ENCODE results near the gene TRMT112. TPM values are rescaled to one million over a fixed set of nuclear protein-coding genes. Genes with fewer than 3 reads are reported as not detected.
A peak's percentile ranks its signal among the peaks of the same experiment; 100 is the strongest.

TRMT112 gene
- total and polyA plus RNA-seq, 2 of the 8 experiments (the other 6 are each of a cell fraction or from before 2014, with no cell fraction given) = 300 to 650 TPM

DNA sequence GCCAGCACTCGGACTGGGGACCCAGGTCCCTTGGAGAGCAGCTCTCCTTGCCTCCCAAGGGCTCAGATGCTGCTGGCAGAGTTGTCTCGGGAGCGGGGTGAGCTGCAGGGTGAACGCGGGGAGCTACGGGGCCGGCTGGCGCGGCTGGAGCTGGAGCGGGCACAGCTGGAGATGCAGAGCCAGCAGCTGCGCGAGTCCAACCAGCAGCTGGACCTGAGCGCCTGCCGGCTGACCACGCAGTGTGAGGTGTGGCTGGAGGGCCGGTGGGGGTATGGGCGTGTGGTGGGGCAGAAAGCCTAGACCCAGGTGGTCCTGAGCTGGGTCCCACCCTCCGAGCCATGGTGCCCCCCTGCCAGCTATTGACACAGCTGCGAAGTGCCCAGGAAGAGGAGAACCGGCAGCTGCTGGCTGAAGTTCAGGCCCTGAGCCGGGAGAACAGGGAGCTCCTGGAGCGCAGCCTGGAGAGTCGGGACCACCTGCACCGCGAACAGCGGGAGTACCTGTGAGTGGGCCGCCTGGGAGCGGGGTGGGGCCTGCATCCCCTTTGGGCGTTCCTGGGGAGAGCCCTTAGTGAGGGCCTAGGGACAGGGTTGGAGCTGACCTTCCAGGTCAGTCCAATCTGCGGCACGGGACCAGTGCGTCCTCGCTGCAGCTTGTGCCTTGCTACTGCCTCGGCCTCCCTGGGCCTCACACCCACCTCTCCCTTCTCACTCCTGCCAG lies 35.8 kb upstream of the TRMT112 start:
- Histone ChIP-seq H3K36me3 (ENCODE audit: control insufficient read depth in 2 of 4, insufficient read depth in 4 of 4, low read length in 3 of 4) (no peaks in the 10 kb centered on the region), H3K9me3 (ENCODE audit: insufficient read depth in 2 of 2, low read depth in 1 of 2, low read length in 1 of 2) (no peaks in the 10 kb centered on the region), H3K27ac (ENCODE audit: low read depth, low read length) (no peak overlapping the region), H3K9ac (replicated peaks in 1 of 4; ENCODE audit: extremely low read depth in 1 of 4, low read depth in 3 of 4, low read length in 3 of 4) (no peak overlapping the region), H3K4me2 (ENCODE audit: insufficient read depth in 1 of 2, low read depth in 2 of 2, low read length in 2 of 2) (no peak overlapping the region), H3K4ac (replicated peaks; ENCODE audit: insufficient read length, low read depth, low read length) (no peak overlapping the region), H2BK20ac (ENCODE audit: low read length) (0 out of 2 replicates have a peak overlapping the region, but pooled peaks have one; percentile 32), H3K18ac (ENCODE audit: extremely low read depth, low read length) (no peak overlapping the region), H3K27me3 (replicated peaks in 1 of 4; ENCODE audit: control insufficient read depth in 3 of 4, extremely low read depth in 1 of 4, insufficient read depth in 3 of 4, low read length in 3 of 4) (no peaks in the 10 kb centered on the region), H3K23ac (ENCODE audit: insufficient read length) (no peak overlapping the region), H4K91ac (replicated peaks; ENCODE audit: insufficient read length, low read length) (no peak overlapping the region), H3K79me1 (ENCODE audit: low read depth, low read length) (no peaks in the 10 kb centered on the region), H4K5ac (ENCODE audit: insufficient read length, low read depth, low read length) (no peak overlapping the region), H4K8ac (ENCODE audit: extremely low read depth, insufficient read depth, low read length) (no peak overlapping the region), H2AFZ (ENCODE audit: low read length) (no peak overlapping the region), H2BK12ac (ENCODE audit: low read depth, low read length) (no peak overlapping the region; the same call in 1 of the 2 replicates), H3K23me2 (ENCODE audit: low read depth, low read length) (no peaks in the 10 kb centered on the region), H4K20me1 (replicated peaks in 1 of 2; ENCODE audit: control insufficient read depth in 1 of 2, insufficient read depth in 2 of 2, low read length in 2 of 2) (no peaks in the 10 kb centered on the region), H2BK120ac (replicated peaks; ENCODE audit: low read depth, low read length) (no peak overlapping the region), H2BK15ac (ENCODE audit: low read length) (0 out of 2 replicates have a peak overlapping the region, but pooled peaks have one; percentile 61), H3K4me1 (replicated peaks in 1 of 4; ENCODE audit: control insufficient read depth in 3 of 4, insufficient read depth in 4 of 4, low read length in 3 of 4) (peaks cover 0 to 25% (median 17%) of the 10 kb centered on the region in 4 experiments; a peak in 6 of 7 replicates), H2AK5ac (ENCODE audit: low read depth, low read length) (0 out of 2 replicates have a peak overlapping the region, but pooled peaks have one; percentile 48), H3K14ac (ENCODE audit: insufficient read length) (no peak overlapping the region), H3K4me3 (ENCODE audit: extremely low read depth in 1 of 4, insufficient read depth in 2 of 4, low read depth in 3 of 4, low read length in 4 of 4) (no peak overlapping the region), H3K56ac (replicated peaks; ENCODE audit: insufficient read length, low read depth, low read length) (no peak overlapping the region), H3K79me2 (ENCODE audit: control insufficient read depth in 1 of 2, insufficient read depth in 2 of 2, low read length in 2 of 2) (no peaks in the 10 kb centered on the region), H2BK5ac (ENCODE audit: low read depth, low read length) (no peak overlapping the region)
- DNase-seq (ENCODE audit: low read depth in 1 of 2, low spot score in 2 of 2) = peak in 1 of 2 experiments; percentile 54
- 88% methylated on average over 27 of the region's 34 CpGs; no CpG with 5 or more reads in 1 of the 2 experiments for WGBS, 2 experiments (ENCODE audit: extremely low coverage in 1 of 2, insufficient coverage in 1 of 2, insufficient read length in 1 of 2, insufficient replicate concordance in 2 of 2, low coverage in 1 of 2, low lambda C conversion rate in 2 of 2, missing lambda C conversion rate in 1 of 2)
- CTCF ChIA-PET (ENCODE audit: partially characterized antibody) = interaction anchor here (0.6 to 37.6 kb wide), 16 partner anchors 11 to 297 kb away, joined by 3 to 614 read pairs (median 5); partner anchors contain the start of genes CATSPERZ, CCDC88B, ESRRA and NUDT22
- POLR2A ChIA-PET (ENCODE audit: partially characterized antibody) = interaction anchor here (0.7 to 6.2 kb wide), 8 partner anchors 9 to 146 kb away, joined by 3 to 47 read pairs (median 4); partner anchors contain the start of genes CCDC88B, FERMT3, PRDX5 and TRMT112
- no peak for FAIRE-seq
- TF ChIP-seq PHF8 (conservative IDR thresholded peaks at IDR 0.05; ENCODE audit: low read depth, low read length) = no peak
- TF ChIP-seq MAFK (IDR thresholded peaks at IDR 0.05; ENCODE audit: low read depth, low read length) = no peak
- no peak for TF ChIP-seq TEAD4 (IDR thresholded peaks at IDR 0.05; ENCODE audit: low read depth, low read length)
- TF ChIP-seq CHD2 (IDR thresholded peaks at IDR 0.05; ENCODE audit: low read length) = no peak
- TF ChIP-seq JUN (IDR thresholded peaks at IDR 0.05; ENCODE audit: low read depth, low read length) = no peak
- TF ChIP-seq EZH2 (IDR thresholded peaks at IDR 0.05; ENCODE audit: low read depth, low read length, severe bottlenecking) = no peak
- no peak for TF ChIP-seq RXRA (IDR thresholded peaks at IDR 0.05; ENCODE audit: insufficient read depth, low read depth, low read length)
- TF ChIP-seq SP1 (IDR thresholded peaks at IDR 0.05; ENCODE audit: low read depth, low read length) = no peak
- no peak for TF ChIP-seq NANOG (IDR thresholded peaks at IDR 0.05; ENCODE audit: insufficient read depth, low read depth, low read length, poor library complexity, severe bottlenecking)
- TF ChIP-seq, protein P1, sequence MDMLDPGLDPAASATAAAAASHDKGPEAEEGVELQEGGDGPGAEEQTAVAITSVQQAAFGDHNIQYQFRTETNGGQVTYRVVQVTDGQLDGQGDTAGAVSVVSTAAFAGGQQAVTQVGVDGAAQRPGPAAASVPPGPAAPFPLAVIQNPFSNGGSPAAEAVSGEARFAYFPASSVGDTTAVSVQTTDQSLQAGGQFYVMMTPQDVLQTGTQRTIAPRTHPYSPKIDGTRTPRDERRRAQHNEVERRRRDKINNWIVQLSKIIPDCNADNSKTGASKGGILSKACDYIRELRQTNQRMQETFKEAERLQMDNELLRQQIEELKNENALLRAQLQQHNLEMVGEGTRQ (IDR thresholded peaks at IDR 0.05; ENCODE audit: low read length) = no peak
- TF ChIP-seq HDAC6 (IDR thresholded peaks at IDR 0.05; ENCODE audit: low read depth, low read length) = no peak
